Neuronal stem cell (in vitro differentiated cells): ENCODE results near the gene RPS3.

Experiments
- DNase-seq: peaks from one replicate; pipeline ENCODE4 v3.0.0-alpha.2; 2013; ENCODE audit warnings: low spot score
- H2AFZ ChIP-seq: one replicate; pipeline ENCODE4 v1.6.1; 2013; ENCODE audit warnings: mild to moderate bottlenecking, low read length, inconsistent platforms
- H2AK5ac ChIP-seq: 2 replicates; pipeline ENCODE4 v1.6.1; 2013; ENCODE audit warnings: low read depth, mild to moderate bottlenecking, inconsistent platforms, low read length, moderate library complexity, mixed read lengths
- H2BK120ac ChIP-seq: 2 replicates; pipeline ENCODE4 v1.6.1; 2013; ENCODE audit warnings: low read depth, mild to moderate bottlenecking, inconsistent platforms, low read length, moderate library complexity, mixed read lengths
- H2BK12ac ChIP-seq: one replicate; pipeline ENCODE4 v1.6.1; 2013; ENCODE audit warnings: low read length, inconsistent platforms
- H2BK15ac ChIP-seq: 2 replicates; pipeline ENCODE4 v1.6.1; 2013; ENCODE audit warnings: mild to moderate bottlenecking, low read length, inconsistent platforms, mixed read lengths
- H2BK5ac ChIP-seq: one replicate; pipeline ENCODE4 v1.6.1; 2013; ENCODE audit warnings: inconsistent platforms, mild to moderate bottlenecking, low read length, moderate library complexity
- H3K14ac ChIP-seq: one replicate; pipeline ENCODE4 v1.6.1; 2013; ENCODE audit warnings: low read length, inconsistent platforms
- H3K18ac ChIP-seq: 2 replicates; pipeline ENCODE4 v1.6.1; 2013; ENCODE audit warnings: low read length, inconsistent platforms
- H3K23ac ChIP-seq: 2 replicates; pipeline ENCODE4 v1.6.1; 2013; ENCODE audit warnings: low read depth, mild to moderate bottlenecking, mixed read lengths, low read length, inconsistent platforms; ENCODE audit not compliant: poor library complexity
- H3K27ac ChIP-seq: replicated peaks from 3 replicates; pipeline ENCODE4 v1.5.1; 2013; ENCODE audit warnings: low read length, inconsistent platforms
- H3K27me3 ChIP-seq, 3 experiments: 2 replicates each; pipeline ENCODE4 v1.6.1; 2013; ENCODE audit warnings: low read length in 3 of 3, mild to moderate bottlenecking in 2 of 3, inconsistent platforms in 1 of 3, low read depth in 1 of 3, mixed read lengths in 1 of 3, moderate library complexity in 1 of 3; ENCODE audit not compliant: control insufficient read depth in 3 of 3, insufficient read depth in 3 of 3
- H3K36me3 ChIP-seq, 2 donors: replicated peaks in 1 of 2; 2 replicates each; pipeline ENCODE4 v1.6.1; 2013; ENCODE audit warnings: low read length in 2 of 2; ENCODE audit not compliant: control insufficient read depth in 2 of 2, insufficient read depth in 2 of 2
- H3K4ac ChIP-seq: 2 replicates; pipeline ENCODE4 v1.6.1; 2013; ENCODE audit warnings: inconsistent platforms, mild to moderate bottlenecking, low read length, moderate library complexity
- H3K4me1 ChIP-seq, 2 donors: 1 replicate in 1 of 2; 2 replicates in 1 of 2; pipeline ENCODE4 v1.6.1; 2013; ENCODE audit warnings: low read length in 2 of 2, low read depth in 1 of 2; ENCODE audit not compliant: control insufficient read depth in 2 of 2, insufficient read depth in 1 of 2
- H3K4me2 ChIP-seq: one replicate; pipeline ENCODE4 v1.6.1; 2013; ENCODE audit warnings: mild to moderate bottlenecking, low read length, inconsistent platforms; ENCODE audit not compliant: insufficient read depth, poor library complexity, severe bottlenecking
- H3K4me3 ChIP-seq, 2 donors: 2 replicates each; pipeline ENCODE4 v1.5.1; 2013; ENCODE audit warnings: low read length in 2 of 2, mild to moderate bottlenecking in 2 of 2, inconsistent platforms in 1 of 2, moderate library complexity in 1 of 2
- H3K79me1 ChIP-seq: one replicate; pipeline ENCODE4 v1.6.1; 2013; ENCODE audit warnings: low read depth, mild to moderate bottlenecking, inconsistent platforms, low read length, moderate library complexity
- H3K9ac ChIP-seq: one replicate; pipeline ENCODE4 v1.6.1; 2013; ENCODE audit warnings: mild to moderate bottlenecking, low read depth, low read length, inconsistent platforms; ENCODE audit not compliant: poor library complexity
- H3K9me3 ChIP-seq, 2 donors: replicated peaks in 1 of 2; 2 replicates each; pipeline versions ENCODE3 to v1.6.1; 2013; ENCODE audit warnings: low read length in 2 of 2, mild to moderate bottlenecking in 2 of 2, inconsistent platforms in 1 of 2, low read depth in 1 of 2, mixed read lengths in 1 of 2, moderate library complexity in 1 of 2; ENCODE audit not compliant: control insufficient read depth in 2 of 2, insufficient read depth in 1 of 2
- H4K8ac ChIP-seq: one replicate; pipeline ENCODE4 v1.6.1; 2013; ENCODE audit warnings: low read depth, mild to moderate bottlenecking, inconsistent platforms, low read length, moderate library complexity
- H4K91ac ChIP-seq: one replicate; pipeline ENCODE4 v1.6.1; 2013; ENCODE audit warnings: low read length, low read depth, mild to moderate bottlenecking, inconsistent platforms; ENCODE audit not compliant: poor library complexity
- WGBS, 2 donors: extraction: QIAGEN DNeasy Blood & Tissue Kit; methylation state at CpG; one replicate each; pipeline ENCODE4 v1.1.7; 2013; ENCODE audit warnings: missing lambda C conversion rate in 2 of 2, mixed read lengths in 1 of 2; ENCODE audit not compliant: insufficient read length in 2 of 2, insufficient replicate concordance in 1 of 2; ENCODE audit errors: extremely low coverage in 2 of 2; 5-methylcytosine and 5-hydroxymethylcytosine counted together

Gene RPS3

DNA sequence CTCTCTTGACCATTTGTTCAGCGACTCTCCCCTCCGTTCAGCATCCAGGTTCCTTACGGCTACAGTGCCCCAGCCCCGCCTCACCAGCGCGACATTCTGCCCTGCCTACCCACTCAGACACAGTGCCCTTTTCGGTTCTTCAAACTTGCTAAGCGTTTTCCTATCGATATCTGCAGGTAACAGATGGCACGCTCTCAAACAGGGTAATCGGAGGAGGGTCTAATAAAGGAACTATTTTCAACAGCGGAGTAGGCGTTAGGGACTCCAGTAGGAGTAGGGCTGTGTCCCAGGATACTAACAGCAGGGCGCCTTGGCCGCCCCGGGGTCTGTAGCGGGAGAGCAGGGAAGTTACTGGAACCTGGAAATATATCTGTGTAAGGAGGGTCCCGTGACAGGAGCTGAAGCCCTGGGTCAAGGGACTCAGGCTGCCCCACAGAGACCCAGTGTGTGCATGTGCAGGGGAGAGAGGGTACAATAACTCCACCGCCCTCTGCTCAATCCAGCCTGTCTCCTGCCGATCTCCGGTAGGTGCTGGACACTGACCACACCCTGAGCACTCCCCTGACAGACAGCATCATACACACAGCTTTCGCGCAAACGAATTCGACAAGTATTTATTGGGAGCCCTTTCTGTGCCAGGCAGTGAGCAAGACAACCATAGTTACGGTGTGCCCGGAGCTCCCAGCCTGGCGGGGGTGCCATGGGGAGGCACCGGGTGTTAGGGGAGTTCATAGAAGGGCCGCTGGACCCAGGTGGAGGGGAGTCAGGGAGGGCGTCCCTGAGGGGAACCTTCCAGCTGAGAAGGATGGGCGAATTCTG, 31.6 kb downstream of the RPS3 start:
- no peak overlapping the region for H2BK5ac ChIP-seq
- H2AK5ac ChIP-seq = peak overlapping the region; percentile 53
- H3K27me3 ChIP-seq = peaks cover 28 to 57% (median 44%) of the 10 kb centered on the region in 3 experiments
- H4K91ac ChIP-seq = no peak overlapping the region
- peak overlapping the region; percentile 61 for H3K4me2 ChIP-seq
- DNase-seq = no peak
- WGBS, 2 donors = no CpG with 5 or more reads among the region's 32 CpGs
- no peak overlapping the region for H3K4ac ChIP-seq
- H2BK120ac ChIP-seq = no peak overlapping the region
- no peak overlapping the region for H2BK12ac ChIP-seq
- peaks cover 20 to 21% of the 10 kb centered on the region in 2 donors for H3K4me1 ChIP-seq
- H3K18ac ChIP-seq = peak overlapping the region; percentile 87
- no peaks in the 10 kb centered on the region for H3K79me1 ChIP-seq
- peak overlapping the region; percentile 42 to 71 for H3K4me3 ChIP-seq
- H3K36me3 ChIP-seq = peaks cover 0 to 4% of the 10 kb centered on the region in 2 donors
- H3K9me3 ChIP-seq = peaks cover 9 to 13% of the 10 kb centered on the region in 2 donors
- H2AFZ ChIP-seq = peak overlapping the region; percentile 98
- peak overlapping the region; percentile 45 for H3K9ac ChIP-seq
- peak overlapping the region; percentile 40 for H2BK15ac ChIP-seq
- peak overlapping the region; percentile 70 for H3K23ac ChIP-seq
- peak overlapping the region; percentile 51 for H3K14ac ChIP-seq
- no peak overlapping the region for H3K27ac ChIP-seq
- H4K8ac ChIP-seq = no peak overlapping the region

- Histone ChIP-seq H2BK12ac (no peak overlapping the region), H3K4ac (no peak overlapping the region), H3K27me3 (peaks cover 28 to 57% (median 44%) of the 10 kb centered on the region in 3 experiments), H3K4me2 (no peak overlapping the region), H3K4me3 (no peak overlapping the region), H2BK120ac (no peak overlapping the region), H4K8ac (no peak overlapping the region), H2BK5ac (no peak overlapping the region), H4K91ac (no peak overlapping the region), H3K18ac (peak overlapping the region; percentile 61), H3K36me3 (peaks cover 0 to 4% of the 10 kb centered on the region in 2 donors), H2AK5ac (peak overlapping the region; percentile 53), H3K9ac (no peak overlapping the region), H3K23ac (peak overlapping the region; percentile 17), H3K27ac (no peak overlapping the region), H3K9me3 (peaks cover 9 to 13% of the 10 kb centered on the region in 2 donors), H3K79me1 (no peaks in the 10 kb centered on the region), H3K14ac (no peak overlapping the region), H2AFZ (no peak overlapping the region), H2BK15ac (no peak overlapping the region), H3K4me1 (peaks cover 19 to 21% of the 10 kb centered on the region in 2 donors)
- no peak for DNase-seq
- WGBS, 2 donors = no CpG with 5 or more reads among the region's 16 CpGs
Measured at GRCh38 chr11:75431533-75432525, 32.5 kb downstream of the RPS3 start.

GRCh38 chr11:75432911-75433321, 33.6 kb downstream of the RPS3 start, which contains the start of gene KLHL35:
TSS of gene KLHL35 (minus strand) at chr11:75433203. CDS start at chr11:75430629, 2,574 bp downstream.
- peak within 1 kb of the TSS; percentile 17 for H3K23ac ChIP-seq
- H3K14ac ChIP-seq = peak within 1 kb of the TSS; percentile 60
- H2BK120ac ChIP-seq = peak within 1 kb of the TSS; percentile 45
- peak within 1 kb of the TSS; percentile 90 for H4K91ac ChIP-seq
- peak within 1 kb of the TSS; percentile 96 for H3K18ac ChIP-seq
- peaks cover 28 to 62% (median 44%) of the 10 kb centered on the region in 3 experiments for H3K27me3 ChIP-seq
- H4K8ac ChIP-seq = peak within 1 kb of the TSS; percentile 95
- no peak within 1 kb of the TSS for H3K4ac ChIP-seq
- DNase-seq = no peak
- H2AK5ac ChIP-seq = peak within 1 kb of the TSS; percentile 91
- peak within 1 kb of the TSS; percentile 62 for H3K4me2 ChIP-seq
- H3K4me3 ChIP-seq = peak within 1 kb of the TSS; percentile 16 to 66
- H3K27ac ChIP-seq = no peak within 1 kb of the TSS
- H2BK15ac ChIP-seq = peak within 1 kb of the TSS; percentile 91
- H3K9ac ChIP-seq = peak within 1 kb of the TSS; percentile 84
- H3K79me1 ChIP-seq = no peaks in the 10 kb centered on the region
- peak within 1 kb of the TSS; percentile 92 for H2BK12ac ChIP-seq
- H3K36me3 ChIP-seq = peaks cover 0 to 4% of the 10 kb centered on the region in 2 donors
- peaks cover 9 to 13% of the 10 kb centered on the region in 2 donors for H3K9me3 ChIP-seq
- H3K4me1 ChIP-seq = peaks cover 19 to 21% of the 10 kb centered on the region in 2 donors
- no peak within 1 kb of the TSS for H2BK5ac ChIP-seq
- H2AFZ ChIP-seq = peak within 1 kb of the TSS; percentile 79
- WGBS, 2 donors = no CpG with 5 or more reads among the region's 14 CpGs
